Body of pancreas (tissue), 4 donors: Measurements from ENCODE around the gene SCARF2. TPM values are rescaled to one million over a fixed set of nuclear protein-coding genes. Genes with fewer than 3 reads are reported as not detected.

Experiments used
- ATAC-seq: fragments of 150-250 bp; one replicate; pipeline ENCODE4 v1.9.1; 2016
- DNase-seq, 4 donors: peaks; one replicate each; pipeline ENCODE4 v3.0.0-alpha.2; 2019
- H3K27ac ChIP-seq, 4 donors: fragments of 200-600 bp; sonication (generic); 1 replicate in 3 of 4; 2 replicates in 1 of 4; pipeline versions ENCODE4 v1.5.1 to v1.6.1; 2016 to 2019; ENCODE audit warnings: mild to moderate bottlenecking in 1 of 4, mixed read lengths in 1 of 4, moderate library complexity in 1 of 4
- H3K27me3 ChIP-seq, 2 donors: fragments of 200-600 bp; sonication (generic); one replicate each; pipeline ENCODE4 v1.6.0; 2016; ENCODE audit warnings: mild to moderate bottlenecking in 1 of 2
- H3K36me3 ChIP-seq, 2 donors: fragments of 200-600 bp; sonication (generic); replicated peaks in 1 of 2; 2 replicates each; pipeline ENCODE4 v1.5.1; 2016; ENCODE audit warnings: low read depth in 2 of 2; ENCODE audit not compliant: insufficient read depth in 1 of 2
- H3K4me1 ChIP-seq: fragments of 200-600 bp; sonication (generic); one replicate; pipeline ENCODE4 v1.6.0; 2016
- H3K4me3 ChIP-seq, 2 donors: fragments of 200-600 bp; sonication (generic); 1 replicate in 1 of 2; 2 replicates in 1 of 2; pipeline ENCODE4 v1.5.1; 2016 to 2019
- H3K9me3 ChIP-seq, 3 donors: fragments of 200-600 bp; sonication (generic); 1 replicate in 2 of 3; 2 replicates in 1 of 3; pipeline ENCODE4 v1.5.1; 2016
- CTCF ChIP-seq, 7 experiments: fragments of 450-650 bp in 4 of 7; fragments of 200-600 bp in 3 of 7; sonication (generic) in 3 of 7; IDR thresholded peaks; one replicate each; pipeline ENCODE4 v1.5.1; 2016 to 2019; ENCODE audit warnings: antibody characterized with exemption in 7 of 7
- POLR2A ChIP-seq, 3 donors: fragments of 450-650 bp; IDR thresholded peaks; one replicate each; pipeline ENCODE4 v1.6.1; 2016; ENCODE audit warnings: antibody characterized with exemption in 3 of 3, mild to moderate bottlenecking in 2 of 3
- WGBS, 2 donors: methylation state at CpG; one replicate each; pipeline ENCODE4 v1.1.5; 2017; 5-methylcytosine and 5-hydroxymethylcytosine counted together
- intact Hi-C: fragments of 100-400 bp; cut with DNase I; formaldehyde crosslinking; loops from one replicate; pipeline ENCODE4 v1.15.1; 2023
- total RNA-seq, 2 donors: library from RNA; depleted of rRNA; stranded (reverse); fragments of >200 nt; gene quantifications; one replicate each; pipeline ENCODE4 v1.1.0, GENCODE V29; 2016

Gene SCARF2
- total RNA-seq, 2 donors from 2014 or later = 9.9 to 13.5 TPM

- intact Hi-C loops = no loop called here
- H3K27ac ChIP-seq = no peak overlapping the region
- no peaks in the 10 kb centered on the region for H3K36me3 ChIP-seq
- DNase-seq (peak; percentile 54 to 67 (median 60)), ATAC-seq (peak; percentile 66)
- H3K27me3 ChIP-seq = peaks cover 0 to 18% of the 10 kb centered on the region in 2 donors
- H3K4me3 ChIP-seq = no peak overlapping the region
- no peaks in the 10 kb centered on the region for H3K9me3 ChIP-seq
- H3K4me1 ChIP-seq = peaks cover 33% of the 10 kb centered on the region
- 6% methylated on average over 57 of the region's 94 CpGs; no CpG with 5 or more reads in 1 of the 2 donors for WGBS, 2 donors
- TF ChIP-seq CTCF (IDR thresholded peaks at IDR 0.05) (peak in 6 of 7 experiments; percentile 22 to 53 (median 40)), POLR2A (IDR thresholded peaks at IDR 0.05) (no peak)
Observed at GRCh38 chr22:20430720-20431510, 6.7 kb downstream of the SCARF2 start.

- Histone ChIP-seq H3K36me3 (no peaks in the 10 kb centered on the region), H3K27ac (no peak overlapping the region), H3K9me3 (no peaks in the 10 kb centered on the region), H3K4me3 (no peak overlapping the region), H3K4me1 (peaks cover 37% of the 10 kb centered on the region), H3K27me3 (peaks cover 0 to 18% of the 10 kb centered on the region in 2 donors)
- TF ChIP-seq POLR2A (IDR thresholded peaks at IDR 0.05) (no peak), CTCF (IDR thresholded peaks at IDR 0.05) (no peak)
- intact Hi-C loops = no loop called here
- no peak for DNase-seq
- ATAC-seq = no peak
- WGBS, 2 donors = 18 to 40% methylated on average over 6 to 36 of the region's 37 CpGs
Observed at GRCh38 chr22:20430101-20430719, 7.4 kb downstream of the SCARF2 start.

GRCh38 chr22:20429254-20430100, 8.1 kb downstream of the SCARF2 start:
- Histone ChIP-seq H3K36me3 (no peaks in the 10 kb centered on the region), H3K4me1 (peaks cover 38% of the 10 kb centered on the region), H3K4me3 (peak overlapping the region in 1 of 2 donors; percentile 3), H3K27ac (no peak overlapping the region), H3K27me3 (peaks cover 0 to 18% of the 10 kb centered on the region in 2 donors), H3K9me3 (no peaks in the 10 kb centered on the region)
- WGBS, 2 donors = 15 to 23% methylated on average over 8 to 69 of the region's 75 CpGs
- peak; percentile 56 to 73 (median 63) for DNase-seq
- ATAC-seq = peak; percentile 43
- intact Hi-C loops = loop anchor here (5.0 kb wide), 1 partner anchor 63 kb away; no protein-coding TSS in a partner anchor
- no peak for TF ChIP-seq CTCF (IDR thresholded peaks at IDR 0.05)
- no peak for TF ChIP-seq POLR2A (IDR thresholded peaks at IDR 0.05)

GRCh38 chr22:20428496-20429253, 8.9 kb downstream of the SCARF2 start:
- H3K27me3 ChIP-seq = peaks cover 0 to 18% of the 10 kb centered on the region in 2 donors
- no peak for DNase-seq
- H3K36me3 ChIP-seq = no peaks in the 10 kb centered on the region
- ATAC-seq = no peak
- intact Hi-C loops = loop anchor here (5.0 kb wide), 1 partner anchor 64 kb away; no protein-coding TSS in a partner anchor
- H3K4me1 ChIP-seq = peaks cover 38% of the 10 kb centered on the region
- no peak for TF ChIP-seq CTCF (IDR thresholded peaks at IDR 0.05)
- TF ChIP-seq POLR2A (IDR thresholded peaks at IDR 0.05) = no peak
- 66 to 75% methylated on average over 20 to 23 of the region's 23 CpGs for WGBS, 2 donors
- H3K4me3 ChIP-seq = peak overlapping the region in 1 of 2 donors; percentile 3
- H3K27ac ChIP-seq = no peak overlapping the region
- H3K9me3 ChIP-seq = no peaks in the 10 kb centered on the region
